ENCODE data around the gene UNC80. TPM values are rescaled to one million over a fixed set of nuclear protein-coding genes. Genes with fewer than 3 reads are reported as not detected.

UNC80 gene
- total and polyA plus RNA-seq, 2 donors (not counting 1 experiment from before 2014, with no cell fraction given), result not detected

GRCh38 chr2:209974576-209974975, 202.9 kb downstream of the UNC80 start:
- Histone ChIP-seq H3K79me2 (ENCODE audit: control insufficient read depth, insufficient read depth, low read length) (no peaks in the 10 kb centered on the region), H3K9me3 (ENCODE audit: control extremely low read depth in 1 of 3, control insufficient read depth in 2 of 3, insufficient read depth in 1 of 3, low read length in 2 of 3) (no peaks in the 10 kb centered on the region), H3K36me3 (replicated peaks in 1 of 2; ENCODE audit: control extremely low read depth in 1 of 2, control insufficient read depth in 1 of 2, extremely low read depth in 1 of 2, insufficient read depth in 2 of 2, low read length in 1 of 2) (no peaks in the 10 kb centered on the region), H2AFZ (ENCODE audit: insufficient read depth, low read depth, low read length, poor library complexity, severe bottlenecking) (no peak overlapping the region), H3K27ac (ENCODE audit: low read length in 2 of 2) (no peak overlapping the region), H4K20me1 (ENCODE audit: control insufficient read depth, insufficient read depth, low read length, poor library complexity, severe bottlenecking) (no peaks in the 10 kb centered on the region), H3K4me3 (ENCODE audit: control extremely low read depth in 1 of 5, extremely low read depth in 1 of 5, insufficient read depth in 1 of 5, low read depth in 2 of 5, low read length in 4 of 5) (no peak overlapping the region), H3K27me3 (replicated peaks in 1 of 4; ENCODE audit: control extremely low read depth in 1 of 4, control insufficient read depth in 3 of 4, insufficient read depth in 4 of 4, low read length in 3 of 4) (peaks cover 0 to 5% (median 0%) of the 10 kb centered on the region in 4 experiments), H3K4me1 (ENCODE audit: control insufficient read depth in 2 of 2, insufficient read depth in 2 of 2, low read length in 2 of 2) (no peaks in the 10 kb centered on the region), H3K9ac (ENCODE audit: low read length) (no peak overlapping the region), H3K4me2 (replicated peaks; ENCODE audit: low read depth, low read length, poor library complexity, severe bottlenecking) (no peak overlapping the region)
- H3K9me3 Mint-ChIP-seq (ENCODE audit: insufficient read depth), result no peaks in the 10 kb centered on the region
- no peaks in the 10 kb centered on the region for H3K4me1 Mint-ChIP-seq
- H3K27me3 Mint-ChIP-seq, result peaks cover 19% of the 10 kb centered on the region
- POLR2A ChIA-PET, result no interaction called here
- H3K27ac Mint-ChIP-seq, result no peak overlapping the region
- WGBS (ENCODE audit: insufficient coverage), result 67% methylated on average over 1 of the region's 1 CpG
- TF ChIP-seq, protein P1, sequence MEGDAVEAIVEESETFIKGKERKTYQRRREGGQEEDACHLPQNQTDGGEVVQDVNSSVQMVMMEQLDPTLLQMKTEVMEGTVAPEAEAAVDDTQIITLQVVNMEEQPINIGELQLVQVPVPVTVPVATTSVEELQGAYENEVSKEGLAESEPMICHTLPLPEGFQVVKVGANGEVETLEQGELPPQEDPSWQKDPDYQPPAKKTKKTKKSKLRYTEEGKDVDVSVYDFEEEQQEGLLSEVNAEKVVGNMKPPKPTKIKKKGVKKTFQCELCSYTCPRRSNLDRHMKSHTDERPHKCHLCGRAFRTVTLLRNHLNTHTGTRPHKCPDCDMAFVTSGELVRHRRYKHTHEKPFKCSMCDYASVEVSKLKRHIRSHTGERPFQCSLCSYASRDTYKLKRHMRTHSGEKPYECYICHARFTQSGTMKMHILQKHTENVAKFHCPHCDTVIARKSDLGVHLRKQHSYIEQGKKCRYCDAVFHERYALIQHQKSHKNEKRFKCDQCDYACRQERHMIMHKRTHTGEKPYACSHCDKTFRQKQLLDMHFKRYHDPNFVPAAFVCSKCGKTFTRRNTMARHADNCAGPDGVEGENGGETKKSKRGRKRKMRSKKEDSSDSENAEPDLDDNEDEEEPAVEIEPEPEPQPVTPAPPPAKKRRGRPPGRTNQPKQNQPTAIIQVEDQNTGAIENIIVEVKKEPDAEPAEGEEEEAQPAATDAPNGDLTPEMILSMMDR (IDR thresholded peaks at IDR 0.05), result no peak
- TF ChIP-seq EZH2 (IDR thresholded peaks at IDR 0.05; ENCODE audit: borderline replicate concordance, insufficient read depth, low read depth, low read length, poor library complexity, severe bottlenecking), result no peak
- DNase-seq (no peak), ATAC-seq (ENCODE audit: low read depth) (no peak)
- CTCF ChIA-PET, result interaction anchor here (12.3 kb wide), 1 partner anchor 223 kb away, joined by 211 read pairs; no protein-coding TSS in a partner anchor
- intact Hi-C loops (cut with micrococcal nuclease), result no loop called here
- H3K4me3 Mint-ChIP-seq, result no peak overlapping the region

DNA sequence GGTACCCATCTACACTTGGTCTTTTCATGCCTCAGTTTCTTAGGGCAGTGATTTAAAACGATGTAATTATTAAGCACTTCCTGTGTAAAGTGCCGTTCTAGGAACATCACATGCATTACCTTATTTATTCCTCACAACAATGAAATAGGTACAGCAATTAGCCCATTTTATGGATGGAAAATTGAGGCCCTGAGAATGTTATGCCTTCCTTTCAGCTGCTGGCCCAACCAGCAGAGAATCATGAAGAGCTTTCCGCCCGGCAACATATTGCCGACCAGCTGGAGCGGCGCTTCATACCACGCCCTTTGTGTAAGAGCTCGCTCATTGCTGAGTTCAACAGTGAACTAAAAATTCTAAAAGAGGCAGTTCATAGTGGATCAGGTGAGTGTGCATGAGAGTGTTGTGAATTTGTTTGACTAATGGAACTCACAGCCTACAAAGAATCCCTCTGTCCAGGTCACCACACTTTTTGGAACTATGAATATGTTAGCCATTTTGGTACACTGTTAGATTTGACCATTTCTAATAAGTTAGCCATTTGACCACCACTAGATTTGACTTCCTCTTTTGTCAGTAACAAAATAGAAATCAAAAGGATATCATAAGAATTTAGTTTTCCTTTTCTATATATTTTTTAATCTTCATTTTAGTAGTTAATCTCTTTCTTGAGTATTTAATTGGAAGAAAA, 205.2 kb downstream of the UNC80 start:
- no peak overlapping the region for H3K4me3 Mint-ChIP-seq
- ChIA-PET POLR2A (no interaction called here), CTCF (interaction anchor here (0.9 to 12.3 kb wide), 10 partner anchors 9 to 422 kb away, joined by 3 to 211 read pairs (median 5); no protein-coding TSS in a partner anchor)
- no peak overlapping the region for H3K27ac Mint-ChIP-seq
- H3K4me1 Mint-ChIP-seq, result no peaks in the 10 kb centered on the region
- Histone ChIP-seq H3K27me3 (replicated peaks in 1 of 4; ENCODE audit: control extremely low read depth in 1 of 4, control insufficient read depth in 3 of 4, insufficient read depth in 4 of 4, low read length in 3 of 4) (no peaks in the 10 kb centered on the region), H3K4me1 (ENCODE audit: control insufficient read depth in 2 of 2, insufficient read depth in 2 of 2, low read length in 2 of 2) (no peaks in the 10 kb centered on the region), H4K20me1 (ENCODE audit: control insufficient read depth, insufficient read depth, low read length, poor library complexity, severe bottlenecking) (no peaks in the 10 kb centered on the region), H3K36me3 (replicated peaks in 1 of 2; ENCODE audit: control extremely low read depth in 1 of 2, control insufficient read depth in 1 of 2, extremely low read depth in 1 of 2, insufficient read depth in 2 of 2, low read length in 1 of 2) (no peaks in the 10 kb centered on the region), H3K9ac (ENCODE audit: low read length) (no peak overlapping the region), H2AFZ (ENCODE audit: insufficient read depth, low read depth, low read length, poor library complexity, severe bottlenecking) (no peak overlapping the region), H3K4me3 (ENCODE audit: control extremely low read depth in 1 of 5, extremely low read depth in 1 of 5, insufficient read depth in 1 of 5, low read depth in 2 of 5, low read length in 4 of 5) (no peak overlapping the region), H3K79me2 (ENCODE audit: control insufficient read depth, insufficient read depth, low read length) (no peaks in the 10 kb centered on the region), H3K9me3 (ENCODE audit: control extremely low read depth in 1 of 3, control insufficient read depth in 2 of 3, insufficient read depth in 1 of 3, low read length in 2 of 3) (no peaks in the 10 kb centered on the region), H3K4me2 (replicated peaks; ENCODE audit: low read depth, low read length, poor library complexity, severe bottlenecking) (no peak overlapping the region), H3K27ac (ENCODE audit: low read length in 2 of 2) (no peak overlapping the region)
- TF ChIP-seq, protein P1 (IDR thresholded peaks at IDR 0.05), result no peak
- no peak for TF ChIP-seq EZH2 (IDR thresholded peaks at IDR 0.05; ENCODE audit: borderline replicate concordance, insufficient read depth, low read depth, low read length, poor library complexity, severe bottlenecking)
- H3K9me3 Mint-ChIP-seq (ENCODE audit: insufficient read depth), result no peaks in the 10 kb centered on the region
- 98% methylated on average over 5 of the region's 9 CpGs for WGBS (ENCODE audit: insufficient coverage)
- peaks cover 16% of the 10 kb centered on the region for H3K27me3 Mint-ChIP-seq
- DNase-seq, result no peak
- no peak for ATAC-seq (ENCODE audit: low read depth)
- intact Hi-C loops (cut with micrococcal nuclease), result loop anchor here (1.0 kb wide), 2 partner anchors 218 to 222 kb away; no protein-coding TSS in a partner anchor

Measured in B cell (primary cell).